IMR-90 (cell line): ENCODE measurements around the gene LGI4. TPM values are rescaled to one million over a fixed set of nuclear protein-coding genes. Genes with fewer than 3 reads are reported as not detected.

ENCODE experiments used
- ATAC-seq: fragments of 200-7000 bp; cut with Tn5 transposase; 2 replicates; pipeline ENCODE4 v1.9.1; 2020; ENCODE audit warnings: low read depth, mild to moderate bottlenecking, moderate library complexity
- BruUV-seq: library from RNA; stranded (reverse); fragments of 400-500 nt; replicated peaks from 2 replicates; lab custom pipeline; 2021; lab: Mats Ljungman, UMichigan
- CTCF ChIA-PET: fragments of 300-600 bp; formaldehyde crosslinking; extraction: SDS; loops from one replicate; lab custom pipeline; 2021; ENCODE audit warnings: antibody characterized with exemption; lab: Yijun Ruan, JAX
- POLR2A ChIA-PET: fragments of 300-600 bp; sonication (Branson Sonifier 250); formaldehyde crosslinking; loops from one replicate; lab custom pipeline; 2022; ENCODE audit warnings: antibody characterized with exemption; ENCODE audit not compliant: unreplicated experiment; lab: Charles Lee
- DNase-seq: peaks from one replicate; pipeline ENCODE4 v3.0.0; 2013
- H2AFZ ChIP-seq: replicated peaks from 2 replicates; pipeline ENCODE3; 2013; ENCODE audit warnings: low read length, mild to moderate bottlenecking; ENCODE audit not compliant: poor library complexity
- H2AK5ac ChIP-seq: 2 replicates; pipeline ENCODE4 v1.6.1; 2013; ENCODE audit warnings: low read depth, low read length, inconsistent platforms
- H2AK9ac ChIP-seq: replicated peaks from 2 replicates; pipeline ENCODE3; 2013; ENCODE audit warnings: mild to moderate bottlenecking, low read depth, low read length, moderate library complexity; ENCODE audit not compliant: poor library complexity
- H2BK120ac ChIP-seq: 2 replicates; pipeline ENCODE4 v1.6.1; 2013; ENCODE audit warnings: low read depth, low read length, inconsistent platforms
- H2BK15ac ChIP-seq: 3 replicates; pipeline ENCODE4 v1.6.1; 2013; ENCODE audit warnings: low read depth, low read length, inconsistent platforms
- H2BK20ac ChIP-seq: 2 replicates; pipeline ENCODE4 v1.6.1; 2013; ENCODE audit warnings: low read depth, mild to moderate bottlenecking, inconsistent platforms, low read length, moderate library complexity
- H2BK5ac ChIP-seq: 2 replicates; pipeline ENCODE4 v1.6.1; 2013; ENCODE audit warnings: mild to moderate bottlenecking, low read depth, low read length, inconsistent platforms; ENCODE audit not compliant: poor library complexity, severe bottlenecking
- H3K14ac ChIP-seq: replicated peaks from 2 replicates; pipeline ENCODE4 v1.6.1; 2013; ENCODE audit warnings: low read depth, low read length, inconsistent platforms
- H3K18ac ChIP-seq: 2 replicates; pipeline ENCODE4 v1.6.1; 2013; ENCODE audit warnings: low read depth, low read length, control low read depth
- H3K23ac ChIP-seq: 2 replicates; pipeline ENCODE4 v1.6.1; 2013; ENCODE audit warnings: low read depth, low read length, inconsistent platforms
- H3K27ac ChIP-seq: 2 replicates; pipeline ENCODE4 v1.5.1; 2013; ENCODE audit warnings: mild to moderate bottlenecking, control low read depth, low read length; ENCODE audit not compliant: insufficient read depth
- H3K27me3 ChIP-seq: 2 replicates; pipeline ENCODE4 v1.6.1; 2013; ENCODE audit warnings: low read length; ENCODE audit not compliant: control insufficient read depth, insufficient read depth
- H3K36me3 ChIP-seq: 2 replicates; pipeline ENCODE4 v1.6.1; 2013; ENCODE audit warnings: low read length, mixed read lengths; ENCODE audit not compliant: control insufficient read depth, insufficient read depth
- H3K4ac ChIP-seq: 2 replicates; pipeline ENCODE4 v1.6.1; 2013; ENCODE audit warnings: low read depth, low read length, inconsistent platforms
- H3K4me1 ChIP-seq: 2 replicates; pipeline ENCODE4 v1.6.1; 2013; ENCODE audit warnings: low read length, mixed read lengths; ENCODE audit not compliant: control insufficient read depth, insufficient read depth
- H3K4me2 ChIP-seq: 2 replicates; pipeline ENCODE4 v1.6.1; 2013; ENCODE audit warnings: low read depth, mild to moderate bottlenecking, control low read depth, low read length, moderate library complexity
- H3K4me3 ChIP-seq: 2 replicates; pipeline ENCODE4 v1.5.1; 2013; ENCODE audit warnings: low read depth, mild to moderate bottlenecking, control low read depth, low read length, moderate library complexity; ENCODE audit not compliant: insufficient read depth
- H3K56ac ChIP-seq: 2 replicates; pipeline ENCODE4 v1.6.1; 2013; ENCODE audit warnings: low read length, inconsistent platforms; ENCODE audit not compliant: insufficient read depth; ENCODE audit errors: extremely low read depth
- H3K79me1 ChIP-seq, 2 experiments: 2 replicates each; pipeline ENCODE4 v1.6.1; 2013; ENCODE audit warnings: low read length in 2 of 2, inconsistent platforms in 1 of 2, low read depth in 1 of 2
- H3K9ac ChIP-seq: 2 replicates; pipeline ENCODE4 v1.6.1; 2013; ENCODE audit warnings: low read depth, low read length, control low read depth
- H3K9me1 ChIP-seq: 2 replicates; pipeline ENCODE4 v1.6.1; 2013; ENCODE audit warnings: low read length, inconsistent platforms; ENCODE audit not compliant: insufficient read depth
- H3K9me3 ChIP-seq: 2 replicates; pipeline ENCODE4 v1.6.1; 2013; ENCODE audit warnings: low read length; ENCODE audit not compliant: control insufficient read depth, insufficient read depth
- H4K20me1 ChIP-seq: 2 replicates; pipeline ENCODE4 v1.6.1; 2013; ENCODE audit warnings: low read length, inconsistent platforms; ENCODE audit not compliant: insufficient read depth
- H4K5ac ChIP-seq: 2 replicates; pipeline ENCODE4 v1.6.1; 2013; ENCODE audit warnings: mild to moderate bottlenecking, low read depth, low read length, control low read depth
- H4K8ac ChIP-seq, 2 experiments: 2 replicates each; pipeline ENCODE4 v1.6.1; 2013; ENCODE audit warnings: low read depth in 2 of 2, low read length in 2 of 2, control low read depth in 1 of 2, inconsistent platforms in 1 of 2
- H4K91ac ChIP-seq: 2 replicates; pipeline ENCODE4 v1.6.1; 2013; ENCODE audit warnings: low read depth, low read length, inconsistent platforms; ENCODE audit not compliant: insufficient read depth
- BHLHE40 ChIP-seq: fragments of 150-350 bp; IDR thresholded peaks from 2 replicates; pipeline ENCODE4 v1.6.1; 2016; ENCODE audit warnings: mild to moderate bottlenecking, low read depth, low read length
- CEBPB ChIP-seq: IDR thresholded peaks from 2 replicates; pipeline ENCODE4 v1.6.1; 2012; ENCODE audit warnings: low read depth, low read length, improper control_type of control experiment
- CHD1 ChIP-seq: IDR thresholded peaks from 2 replicates; pipeline ENCODE4 v1.6.1; 2012; ENCODE audit warnings: low read depth, low read length, improper control_type of control experiment
- CTCF ChIP-seq: conservative IDR thresholded peaks from 2 replicates; pipeline ENCODE4 v1.5.1; 2012; ENCODE audit warnings: mild to moderate bottlenecking, low read depth, low read length, improper control_type of control experiment
- FOS ChIP-seq: fragments of 150-350 bp; IDR thresholded peaks from 2 replicates; pipeline ENCODE4 v1.6.1; 2016; ENCODE audit warnings: low read depth, low read length
- MAFK ChIP-seq: IDR thresholded peaks from 2 replicates; pipeline ENCODE4 v1.6.1; 2012; ENCODE audit warnings: low read depth, low read length, improper control_type of control experiment
- MAZ ChIP-seq: IDR thresholded peaks from 2 replicates; pipeline ENCODE4 v1.6.1; 2012; ENCODE audit warnings: low read depth, mild to moderate bottlenecking, low read length, improper control_type of control experiment, moderate library complexity, borderline replicate concordance
- MXI1 ChIP-seq: IDR thresholded peaks from 2 replicates; pipeline ENCODE4 v1.6.1; 2012; ENCODE audit warnings: low read depth, mild to moderate bottlenecking, low read length, moderate library complexity, borderline replicate concordance
- NFE2L2 ChIP-seq: fragments of 150-350 bp; IDR thresholded peaks from 2 replicates; pipeline ENCODE4 v1.6.1; 2016; ENCODE audit warnings: low read depth, mild to moderate bottlenecking, low read length
- RAD21 ChIP-seq: IDR thresholded peaks from 2 replicates; pipeline ENCODE4 v1.6.1; 2012; ENCODE audit warnings: low read length, improper control_type of control experiment
- RCOR1 ChIP-seq: IDR thresholded peaks from 2 replicates; pipeline ENCODE4 v1.6.1; 2012; ENCODE audit warnings: mild to moderate bottlenecking, low read length, improper control_type of control experiment; ENCODE audit not compliant: insufficient replicate concordance
- RFX5 ChIP-seq: IDR thresholded peaks from 2 replicates; pipeline ENCODE4 v1.8.0; 2012; ENCODE audit warnings: low read depth, mild to moderate bottlenecking, low read length, moderate library complexity
- SMC3 ChIP-seq: fragments of 150-350 bp; IDR thresholded peaks from 2 replicates; pipeline ENCODE4 v1.6.1; 2016; ENCODE audit warnings: low read depth, mild to moderate bottlenecking, antibody characterized with exemption, low read length, moderate library complexity
- USF2 ChIP-seq: fragments of 150-350 bp; IDR thresholded peaks from 2 replicates; pipeline ENCODE4 v1.6.1; 2017; ENCODE audit warnings: mild to moderate bottlenecking, antibody characterized with exemption, low read length, low read depth
- WGBS, 2 experiments: methylation state at CpG; one replicate each; pipeline versions ENCODE4 v1.1.5 to v1.1.7; 2013; ENCODE audit warnings: missing lambda C conversion rate in 2 of 2; ENCODE audit not compliant: insufficient read length in 1 of 2; ENCODE audit errors: extremely low coverage in 2 of 2; 5-methylcytosine and 5-hydroxymethylcytosine counted together
- dilution Hi-C: fragments of 300-500 bp; cut with HindIII; formaldehyde crosslinking; loops from one replicate; pipeline ENCODE4 v1.14.3; 2018; ENCODE audit warnings: low sequenced_read_pairs; ENCODE audit not compliant: unreplicated experiment
- in situ Hi-C: fragments of 300-500 bp; cut with MboI; formaldehyde crosslinking; loops from 3 replicates; pipeline ENCODE4 v1.14.3; 2019; ENCODE audit warnings: low sequenced_read_pairs, inconsistent platforms, mixed read lengths
- intact Hi-C: fragments of 100-400 bp; cut with micrococcal nuclease; formaldehyde crosslinking; loops from 2 replicates; pipeline ENCODE4 v1.10.0; 2022
- polyA plus RNA-seq, 3 experiments: library from polyadenylated mRNA; depleted of rRNA; stranded (reverse); fragments of >200 nt; gene quantifications; 2 replicates each; pipeline ENCODE4 v1.2.3, GENCODE V29; 2012; ENCODE audit warnings: low replicate concordance in 1 of 3
- total RNA-seq: library from RNA; depleted of rRNA; stranded (reverse); fragments of >200 nt; gene quantifications from 2 replicates; pipeline ENCODE4 v1.2.3, GENCODE V29; 2012

LGI4 gene
- total and polyA plus RNA-seq, 2 of the 4 experiments (the other 2 are of a cell fraction) = 0.10 TPM; not detected in 1

- Histone ChIP-seq H2BK20ac (0 out of 2 replicates have a peak overlapping the region, but pooled peaks have one; percentile 74), H4K91ac (no peak overlapping the region), H3K27me3 (peaks cover 3% of the 10 kb centered on the region; the same call in 1 of the 2 replicates), H3K9me3 (no peaks in the 10 kb centered on the region), H3K9ac (peak overlapping the region; percentile 12; the same call in 1 of the 2 replicates), H2AFZ (peak overlapping the region; percentile 86), H2AK9ac (peak overlapping the region; percentile 39), H3K56ac (no peak overlapping the region), H3K4ac (no peak overlapping the region), H3K23ac (no peak overlapping the region), H4K5ac (no peak overlapping the region), H2BK5ac (no peak overlapping the region), H3K18ac (no peak overlapping the region), H2AK5ac (no peak overlapping the region), H3K27ac (no peak overlapping the region), H3K4me1 (peaks cover 3% of the 10 kb centered on the region), H3K79me1 (no peaks in the 10 kb centered on the region), H3K4me2 (peak overlapping the region; percentile 72; the same call in 1 of the 2 replicates), H3K14ac (no peak overlapping the region), H4K8ac (no peak overlapping the region; a peak in 1 of 4 replicates), H3K9me1 (peaks cover 7% of the 10 kb centered on the region), H2BK15ac (no peak overlapping the region), H3K36me3 (no peaks in the 10 kb centered on the region), H3K4me3 (no peak overlapping the region), H4K20me1 (no peaks in the 10 kb centered on the region), H2BK120ac (no peak overlapping the region)
- in situ Hi-C loops = no loop called here
- dilution Hi-C loops = no loop called here
- DNase-seq = peak; percentile 53
- ChIA-PET CTCF (interaction anchor here (0.7 to 1.5 kb wide), 5 partner anchors 10 to 47 kb away, joined by 3 to 8 read pairs (median 3); no protein-coding TSS in a partner anchor), POLR2A (no interaction called here)
- no CpG with 5 or more reads among the region's 36 CpGs for WGBS, 2 experiments
- intact Hi-C loops = loop anchor here (1.0 kb wide), 3 partner anchors 23 to 117 kb away; no protein-coding TSS in a partner anchor
- BruUV-seq = no TSS peak
- peak; percentile 79 for ATAC-seq
- TF ChIP-seq BHLHE40 = no peak
- peak; percentile 64 for TF ChIP-seq RAD21
- no peak for TF ChIP-seq USF2
- TF ChIP-seq RFX5 = no peak
- peak; percentile 30; the same call in 1 of the 2 replicates for TF ChIP-seq MAZ
- TF ChIP-seq SMC3 = peak; percentile 41; the same call in 1 of the 2 replicates
- TF ChIP-seq NFE2L2 = no peak
- TF ChIP-seq CEBPB = no peak
- no peak for TF ChIP-seq MAFK
- peak; percentile 66 for TF ChIP-seq CTCF
- no peak for TF ChIP-seq RCOR1
- TF ChIP-seq FOS = no peak
- TF ChIP-seq CHD1 = no peak
- TF ChIP-seq MXI1 = no peak
Observed at GRCh38 chr19:35090506-35091214, 44.2 kb downstream of the LGI4 start.
